ENCODE data around the gene NKX2-3.

The NKX2-3 gene

DNA sequence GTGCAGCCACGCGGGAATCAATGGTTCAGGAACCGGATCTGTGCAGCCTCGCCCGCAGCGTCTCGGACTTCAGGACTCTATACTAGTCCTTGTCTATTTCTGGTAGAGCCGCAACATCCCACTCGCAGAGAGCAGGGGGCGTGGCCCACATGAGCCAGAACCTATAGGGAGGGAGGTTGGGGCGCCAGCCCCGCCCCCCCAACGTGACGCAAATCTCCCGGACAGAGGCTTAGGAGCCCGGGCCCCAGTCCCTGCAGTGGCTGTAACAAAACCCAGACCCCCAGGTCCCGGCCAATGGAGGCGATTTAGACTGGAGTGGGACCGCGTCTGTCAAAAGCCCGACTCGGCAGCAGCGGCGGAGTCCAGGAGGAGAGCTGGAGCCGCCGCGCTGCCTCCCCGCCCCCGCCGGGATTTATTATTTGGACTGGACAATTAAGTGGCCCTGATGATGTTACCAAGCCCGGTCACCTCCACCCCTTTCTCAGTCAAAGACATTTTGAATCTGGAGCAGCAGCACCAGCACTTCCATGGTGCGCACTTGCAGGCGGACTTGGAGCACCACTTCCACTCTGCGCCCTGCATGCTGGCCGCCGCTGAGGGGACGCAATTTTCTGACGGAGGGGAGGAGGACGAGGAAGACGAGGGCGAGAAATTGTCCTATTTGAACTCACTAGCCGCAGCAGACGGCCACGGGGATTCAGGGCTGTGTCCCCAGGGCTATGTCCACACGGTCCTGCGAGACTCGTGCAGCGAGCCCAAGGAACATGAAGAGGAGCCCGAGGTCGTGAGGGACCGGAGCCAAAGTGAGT lies at the start of gene NKX2-3:
Gene NKX2-3 (plus strand): TSS at position 256 of the 809 bp plus-strand sequence. CDS start 190 bp downstream, at position 446.
- no peak for DNase-seq

DNA sequence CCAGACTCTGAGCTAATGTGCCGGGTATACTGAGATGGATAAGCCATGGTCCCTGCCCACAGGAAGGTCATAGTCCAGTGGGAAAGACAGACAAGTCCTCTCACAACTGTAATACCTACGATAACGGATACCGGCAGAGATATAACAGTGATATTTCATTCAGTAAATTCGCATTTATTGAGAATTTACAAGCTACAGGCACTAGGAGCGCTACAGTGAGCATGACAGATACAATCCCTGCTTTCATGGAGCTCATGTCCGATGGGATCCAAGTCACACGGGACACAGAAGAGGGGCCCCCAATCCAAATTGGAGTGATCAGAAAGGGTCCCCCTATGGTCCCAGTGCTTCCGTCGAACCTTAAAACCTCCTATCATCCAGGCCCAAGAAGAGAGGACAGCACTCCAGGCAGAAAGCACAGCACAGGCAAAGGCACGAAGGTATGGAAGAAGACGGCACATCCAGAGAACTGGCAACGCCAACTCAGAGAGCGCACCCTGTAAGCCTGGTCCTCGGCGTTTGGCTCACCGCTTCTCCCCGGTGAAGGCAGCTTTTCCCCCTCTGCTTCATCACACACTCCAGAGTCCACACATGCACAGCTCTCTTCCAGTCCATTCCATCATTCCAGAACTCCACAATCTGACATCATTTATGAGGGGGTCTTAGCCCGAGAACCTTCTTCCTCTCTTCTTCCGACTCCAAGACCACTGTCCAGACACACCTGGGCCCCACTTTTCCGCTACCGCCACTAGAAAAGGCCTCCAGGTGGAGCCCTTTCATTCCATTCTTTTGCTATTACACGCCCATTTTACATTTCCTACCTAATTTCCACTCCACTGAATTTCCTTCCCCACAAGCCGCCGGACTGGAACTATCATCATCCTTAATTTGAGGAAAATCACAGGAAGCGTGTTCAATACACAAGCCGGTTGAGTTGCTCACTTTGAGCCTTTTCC lies 47.8 kb upstream of the NKX2-3 start:
- DNase-seq, result no peak

DNA sequence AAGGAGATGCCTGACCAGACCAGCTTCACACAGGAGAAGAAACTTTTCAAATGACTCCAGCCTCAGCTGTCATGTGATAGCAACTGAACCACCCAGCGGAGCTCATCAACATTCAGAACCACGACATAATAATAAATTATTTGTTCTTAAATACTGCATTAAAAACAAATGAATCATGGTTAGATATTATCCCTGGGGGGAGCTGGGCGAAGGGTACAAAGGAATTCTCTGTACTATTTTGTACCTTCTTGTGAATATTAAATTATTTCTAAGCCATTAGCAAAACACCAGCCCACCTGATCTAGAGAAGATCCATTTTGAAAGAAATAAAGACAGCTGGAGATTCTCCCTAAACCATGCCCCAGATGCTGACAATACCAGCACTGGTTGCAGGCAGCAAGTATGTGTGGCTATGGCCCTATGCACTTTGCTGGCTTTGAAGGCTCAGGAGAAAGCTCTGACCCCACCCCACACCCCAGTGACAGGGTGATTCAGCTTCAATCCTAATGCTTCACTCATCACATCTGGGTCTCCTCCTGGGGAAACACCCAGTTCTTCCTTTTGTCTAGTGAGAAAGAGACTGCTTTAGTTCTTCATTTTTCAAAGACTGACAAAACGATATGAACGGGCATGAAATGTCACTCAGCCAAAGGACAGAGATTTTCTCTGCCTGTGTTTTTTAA lies 45.5 kb upstream of the NKX2-3 start:
- DNase-seq, result no peak

DNA sequence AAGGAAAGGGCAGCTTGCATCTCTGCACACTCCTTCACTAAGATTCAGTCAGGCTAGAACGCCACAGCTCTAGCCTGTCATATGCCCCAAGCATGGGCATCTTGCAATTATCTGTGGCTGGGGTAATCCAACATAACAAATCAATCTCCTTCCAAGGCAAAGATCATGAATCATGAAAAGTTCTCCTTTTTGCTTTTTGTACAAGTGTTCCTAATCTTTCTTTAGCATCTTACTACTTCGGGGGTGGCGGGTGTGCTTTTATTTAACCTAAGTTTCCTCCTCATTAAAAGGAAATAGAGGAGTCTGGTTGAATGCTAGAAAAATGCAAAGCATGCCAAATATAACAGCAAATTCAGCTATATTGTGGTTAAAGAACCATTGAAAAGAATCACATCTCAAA lies 43.5 kb upstream of the NKX2-3 start:
- DNase-seq, result no peak

DNA sequence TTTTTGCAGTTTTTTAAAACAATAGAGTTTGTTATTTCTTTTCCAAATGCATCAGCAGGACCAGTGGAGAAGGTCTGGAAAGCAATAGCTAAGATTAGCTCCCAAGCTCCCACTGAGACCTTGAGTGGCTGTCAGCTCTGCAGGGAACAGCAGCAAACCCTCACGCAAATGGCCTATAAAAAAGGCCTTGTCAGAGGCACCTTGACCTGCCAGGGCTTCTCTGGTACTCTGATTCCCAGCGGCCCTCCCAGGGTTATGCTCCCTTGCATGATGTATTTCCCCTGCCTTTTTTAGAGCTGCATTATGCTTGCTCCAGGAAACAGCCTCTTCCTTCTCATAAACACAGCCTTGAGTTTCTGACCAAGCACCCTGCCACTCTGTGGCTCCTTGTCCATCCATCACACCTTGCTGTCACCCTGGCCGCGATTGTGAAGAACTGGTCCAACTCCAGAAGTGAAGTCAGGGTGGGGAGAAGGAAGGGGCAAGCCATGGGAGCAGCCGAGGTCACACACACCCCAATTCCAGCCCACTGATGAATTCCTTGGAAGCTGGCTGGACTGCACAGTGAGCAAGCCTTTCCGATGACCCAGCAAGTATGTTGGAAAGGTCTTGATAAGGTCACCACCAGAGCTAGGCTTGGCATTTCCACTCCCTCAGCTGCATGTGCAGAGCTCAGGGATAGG lies 35.3 kb upstream of the NKX2-3 start:
- no peak for DNase-seq

DNA sequence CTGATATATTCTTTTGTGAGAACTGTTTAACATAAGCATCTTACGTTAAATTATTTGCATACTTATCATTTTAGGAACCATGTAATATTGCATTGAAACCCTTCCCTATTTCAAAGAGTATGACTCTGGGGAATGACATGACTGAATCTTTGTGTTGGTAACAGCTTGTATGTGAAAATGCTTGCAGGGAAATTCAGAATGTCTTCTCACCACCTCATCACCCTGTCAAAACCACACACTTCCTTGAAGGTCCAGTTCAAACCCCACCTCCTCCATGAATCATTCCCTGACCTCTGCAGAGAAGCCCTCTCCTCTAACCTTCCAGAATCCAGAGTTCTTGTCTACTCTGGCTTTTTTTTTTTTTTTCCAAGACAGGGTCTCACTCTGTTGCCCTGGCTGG lies 26.3 kb upstream of the NKX2-3 start:
- DNase-seq, result no peak

DNA sequence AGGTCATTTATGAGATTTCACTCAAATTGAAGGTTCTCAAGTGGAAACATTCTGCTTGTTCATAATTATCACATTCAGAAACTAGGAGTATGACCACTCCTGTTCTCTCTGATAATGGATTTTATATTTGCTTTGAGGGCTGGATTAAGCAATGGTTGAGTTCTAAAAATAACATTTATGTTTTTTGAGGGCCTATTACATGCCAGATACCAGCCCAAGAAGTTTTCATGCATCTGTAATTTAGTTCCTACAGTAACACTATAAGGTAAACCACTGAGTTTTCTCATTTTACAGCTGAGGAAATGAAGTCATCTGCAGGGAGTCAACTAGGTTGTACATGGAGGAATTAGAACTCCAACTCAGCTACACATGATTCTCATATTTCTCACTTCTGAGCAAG lies 25.5 kb upstream of the NKX2-3 start:
- DNase-seq, result no peak

DNA sequence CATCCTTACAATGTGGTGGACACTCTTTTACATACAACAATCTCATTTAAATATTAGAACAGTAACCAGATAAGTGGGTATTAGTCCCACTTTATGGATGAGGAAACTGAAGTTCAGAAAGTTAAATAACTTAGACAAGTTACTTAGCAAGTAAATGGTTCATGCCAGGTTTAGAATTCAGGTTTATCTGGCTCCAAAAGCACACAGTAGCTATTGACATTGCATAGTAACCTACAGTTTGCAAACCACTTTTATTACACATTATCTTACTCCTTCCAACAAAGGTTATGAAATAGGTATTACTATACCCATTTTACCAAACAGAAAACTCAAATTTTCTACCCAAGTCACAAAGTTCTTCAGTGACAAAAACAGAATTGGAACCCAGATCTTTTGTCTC lies 19.7 kb upstream of the NKX2-3 start:
- no peak for DNase-seq

DNA sequence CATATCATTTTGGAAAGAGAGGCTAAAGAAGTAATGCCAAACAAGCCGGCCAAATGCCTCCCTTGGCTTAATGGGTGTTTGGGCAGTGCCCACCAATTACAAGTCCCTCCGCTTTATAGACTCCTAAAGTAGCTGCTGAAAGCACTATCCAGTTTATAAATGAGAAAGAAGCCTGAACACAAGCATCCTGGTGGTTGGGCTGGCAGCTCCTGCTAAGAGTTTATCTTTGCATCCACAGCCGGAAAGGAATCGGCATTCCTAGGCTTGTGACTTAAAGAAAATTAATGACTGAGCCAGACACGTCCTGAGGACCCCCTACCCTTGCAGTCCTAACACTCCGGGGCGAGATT lies 13.1 kb upstream of the NKX2-3 start:
- DNase-seq, result no peak

DNA sequence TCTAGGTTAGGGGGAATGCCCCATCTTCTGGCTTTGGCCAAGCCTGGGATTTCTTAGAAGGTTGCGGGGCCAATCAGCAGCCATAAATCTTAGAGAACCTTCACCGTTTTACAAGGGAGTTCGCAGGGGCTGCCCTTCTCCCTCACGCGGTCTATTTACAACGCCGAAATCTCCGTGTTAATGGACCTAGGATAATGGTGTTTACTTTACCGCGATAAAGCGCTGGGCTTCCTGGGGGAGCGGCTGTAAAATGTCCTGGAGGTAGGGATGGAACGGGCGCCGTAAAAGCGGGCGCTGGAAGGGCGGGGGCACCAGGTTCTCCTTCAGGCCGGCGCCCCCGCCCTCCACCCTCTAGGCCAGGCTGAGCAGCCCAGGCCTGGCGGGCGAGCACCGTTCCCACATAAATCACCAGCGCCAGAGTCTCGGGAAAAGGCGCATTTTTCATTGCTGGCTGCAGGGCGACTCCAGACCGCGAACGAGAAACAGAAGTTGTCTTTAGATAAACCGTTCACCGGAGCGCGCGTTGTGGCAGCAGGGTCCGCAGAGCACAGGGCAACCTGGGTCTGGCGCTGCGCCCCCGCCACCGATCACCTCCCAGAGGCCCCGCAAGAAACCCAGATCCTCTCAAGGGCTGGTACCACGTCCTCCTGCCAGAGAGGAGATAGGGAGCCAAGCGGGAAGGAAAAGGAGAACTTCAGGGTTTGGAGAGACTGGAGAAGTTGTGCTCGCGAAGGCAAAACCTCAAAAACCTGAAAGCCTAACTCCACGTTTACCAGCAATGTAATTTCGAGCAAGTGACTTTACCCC lies 12.5 kb upstream of the NKX2-3 start:
- no peak for DNase-seq

DNA sequence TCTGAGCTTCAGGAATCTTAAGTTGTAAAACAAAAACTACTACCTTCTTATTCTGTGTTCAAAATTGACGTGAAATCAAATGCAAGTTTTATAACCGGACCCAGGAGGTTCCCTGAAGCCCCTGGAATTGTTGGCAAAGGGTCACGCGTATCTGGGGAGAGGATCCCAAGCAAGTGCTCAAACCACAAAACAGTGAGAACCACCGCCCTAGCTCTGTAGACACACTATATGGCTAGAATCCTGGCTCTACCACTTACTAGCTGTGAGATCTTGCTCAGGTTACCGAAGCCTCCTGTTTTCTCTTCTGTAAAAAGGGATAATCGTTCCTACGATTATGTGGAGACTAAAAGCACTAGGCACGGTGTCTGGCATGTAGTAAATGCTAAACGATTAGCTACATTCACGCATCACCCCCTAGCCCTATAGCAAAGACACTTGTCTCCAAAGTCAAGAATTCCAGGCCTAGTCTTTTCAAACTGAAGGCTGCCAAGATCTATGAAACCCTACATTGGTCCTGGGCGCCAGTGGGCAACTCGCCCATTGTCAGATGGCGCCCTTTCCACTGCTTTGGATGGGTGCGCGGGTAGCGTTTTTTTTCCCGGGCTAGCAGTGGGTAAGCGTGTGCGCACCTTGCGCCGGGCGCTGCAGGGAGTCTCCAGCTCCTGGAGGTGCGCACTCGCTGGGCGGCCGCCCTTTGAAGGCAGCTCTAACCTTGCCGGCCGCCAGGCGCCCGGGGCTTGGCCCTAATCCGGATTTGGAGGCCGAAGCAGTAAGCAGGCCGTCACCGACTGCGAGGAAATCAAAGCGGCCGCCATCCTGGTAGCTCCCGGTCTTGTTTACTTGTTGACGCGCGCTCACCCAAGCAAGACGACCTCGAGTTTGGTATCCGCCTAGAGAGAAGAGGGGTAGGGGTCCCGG lies 11.6 kb upstream of the NKX2-3 start:
- DNase-seq, result no peak

DNA sequence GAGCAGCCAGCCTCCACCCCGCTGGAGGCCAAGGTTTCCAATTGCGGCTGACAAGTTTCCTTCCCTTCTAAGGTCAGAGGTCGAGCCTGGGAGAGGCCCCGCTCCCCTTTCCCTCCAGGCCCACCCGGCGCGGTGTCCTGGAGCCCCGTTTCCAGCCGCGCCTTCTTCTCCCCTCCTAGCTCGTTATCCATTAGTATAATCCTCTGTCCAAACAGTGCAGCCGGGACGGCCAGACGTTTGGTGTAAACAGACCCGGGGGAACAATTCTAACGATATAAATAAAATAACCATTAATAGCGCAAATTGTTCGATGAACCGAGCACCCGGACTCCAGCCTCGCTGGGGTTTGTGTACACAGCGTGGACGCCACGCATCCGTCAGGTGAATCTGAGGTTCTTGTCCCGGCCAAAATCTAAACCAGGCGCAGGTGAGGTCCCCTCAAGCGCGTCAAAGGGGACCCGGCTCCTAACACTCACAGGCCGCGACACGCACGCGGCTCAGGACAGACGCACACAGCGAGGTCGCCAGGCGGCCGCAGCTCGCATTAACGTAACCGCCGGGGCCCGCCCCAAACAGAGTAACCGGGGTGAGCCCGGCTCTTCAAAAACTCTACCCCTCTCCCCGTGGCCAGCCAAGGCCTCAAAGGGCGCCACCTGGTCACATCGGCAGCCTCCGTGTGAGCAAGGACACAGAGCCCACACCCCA lies 10.8 kb upstream of the NKX2-3 start:
- no peak for DNase-seq

DNA sequence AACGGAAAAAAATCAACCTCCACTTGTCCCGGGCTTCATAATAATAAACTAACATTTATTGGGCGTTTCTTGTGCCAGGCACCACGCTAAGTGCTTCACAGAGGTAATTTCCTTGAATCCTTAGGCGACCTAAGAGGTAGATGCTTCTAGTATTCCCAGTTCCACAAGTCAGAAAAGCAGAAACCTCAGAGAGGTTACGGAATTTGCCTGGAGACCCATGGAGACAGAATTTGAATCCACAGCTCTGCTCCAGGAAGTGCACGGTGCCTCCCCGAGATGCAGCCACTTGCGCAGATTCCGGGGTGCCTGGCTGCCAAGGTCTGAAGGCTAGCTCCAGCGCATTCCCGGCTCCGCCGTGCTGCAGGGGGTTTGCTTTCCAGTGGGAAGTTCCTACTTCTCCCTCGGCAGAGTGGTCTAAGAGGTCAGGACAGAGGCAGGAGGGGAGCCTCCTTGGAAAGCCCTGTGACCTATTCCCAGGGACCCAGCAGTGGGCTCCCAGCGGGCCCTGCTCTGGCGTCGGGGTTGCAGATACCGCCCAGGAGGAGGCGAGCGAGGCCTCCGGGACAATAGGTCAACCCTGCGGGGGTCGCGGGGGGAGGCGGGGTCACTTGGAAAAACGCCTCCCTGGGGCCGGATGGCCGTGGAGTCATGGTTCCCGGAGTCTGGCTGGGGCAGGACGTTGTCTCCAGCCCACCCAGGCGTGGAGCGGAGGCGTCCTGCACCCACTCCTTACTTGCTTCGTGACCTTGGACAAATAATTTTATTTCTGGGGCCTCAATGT lies 10.1 kb upstream of the NKX2-3 start:
- no peak for DNase-seq

DNA sequence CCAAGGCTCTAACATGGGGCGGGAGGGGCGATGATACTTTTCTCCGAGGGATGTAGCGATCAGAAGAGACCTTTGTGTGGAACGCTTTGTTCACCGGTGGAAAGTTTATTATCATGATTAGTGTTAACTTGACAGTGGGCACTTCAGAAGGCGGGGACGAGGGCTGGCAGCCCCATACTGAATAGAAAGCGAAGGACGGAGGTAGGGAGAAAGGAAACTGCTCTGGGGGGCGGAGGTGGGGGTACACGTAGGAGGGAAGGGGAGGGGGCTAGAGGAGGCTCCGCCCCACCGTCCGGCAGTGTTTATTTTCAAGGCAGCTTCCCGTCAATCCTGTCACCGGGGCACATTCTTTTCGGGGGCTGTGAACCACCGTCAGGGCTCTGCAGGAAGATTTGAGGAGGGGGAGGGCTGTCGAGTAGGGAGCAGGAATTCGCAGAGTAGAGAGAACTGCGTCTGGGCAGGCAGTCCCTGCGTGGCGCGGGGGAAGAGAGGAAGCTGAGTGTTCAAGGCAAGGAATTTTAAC lies 9.4 kb upstream of the NKX2-3 start:
- no peak for DNase-seq

DNA sequence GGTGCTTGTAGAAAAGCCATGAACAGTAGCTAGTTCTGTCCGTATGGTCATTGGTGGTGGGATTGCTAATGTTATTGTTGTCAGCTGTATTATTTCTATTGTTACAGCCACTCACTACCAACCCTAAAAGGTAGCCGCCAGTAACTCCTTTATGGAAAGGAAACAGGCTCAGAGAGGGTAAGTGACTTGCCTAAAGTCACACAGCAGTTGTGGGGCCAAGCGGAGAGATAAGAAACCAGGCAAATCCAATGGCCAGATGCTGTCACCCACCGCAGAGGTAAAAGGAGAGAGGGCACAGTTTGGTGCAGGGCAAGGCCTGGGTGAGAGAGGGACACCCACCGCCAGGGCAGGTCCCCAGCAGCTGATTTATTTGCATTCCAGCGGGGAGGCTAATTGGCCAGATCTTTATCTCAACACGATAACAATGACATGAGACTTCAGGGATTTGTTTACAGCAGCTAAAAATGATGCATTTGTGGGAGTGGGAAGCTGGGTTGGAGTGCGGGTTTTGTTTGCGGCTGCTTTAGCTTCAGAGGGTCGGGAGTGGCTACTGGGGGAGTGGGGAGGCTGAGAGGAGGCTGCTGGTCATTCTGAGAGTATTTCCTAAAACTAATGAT lies 8.6 kb upstream of the NKX2-3 start:
- DNase-seq, result no peak

DNA sequence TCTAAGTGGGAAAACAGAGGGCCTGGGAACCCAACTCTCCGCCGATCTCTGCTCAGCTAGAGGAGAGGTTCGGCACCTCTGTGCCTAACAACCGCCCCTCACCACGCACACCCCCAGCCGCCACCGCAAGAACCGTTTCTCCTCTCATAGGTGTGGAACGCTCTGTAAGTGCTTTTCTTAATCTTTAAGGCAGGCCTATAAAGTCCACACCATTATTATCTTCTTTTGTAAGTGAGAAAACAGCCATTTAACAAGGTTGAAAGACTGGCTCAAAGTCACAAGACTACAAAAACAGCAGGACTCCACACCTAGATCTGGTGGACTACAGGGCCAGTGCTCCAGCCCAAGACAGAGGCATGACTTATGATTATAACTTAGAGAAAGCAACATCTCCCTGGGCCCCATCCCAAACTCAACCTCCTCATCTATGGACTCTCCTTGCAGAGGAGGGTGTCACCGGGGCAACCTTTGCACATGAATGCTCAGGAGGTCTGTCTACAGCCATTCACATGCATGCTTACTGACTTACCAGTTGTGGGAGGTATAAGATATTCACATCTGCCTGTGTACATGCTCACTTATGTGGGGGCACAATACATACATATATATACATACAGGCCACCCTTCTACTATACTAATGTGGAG lies 7.9 kb upstream of the NKX2-3 start:
- DNase-seq, result no peak

DNA sequence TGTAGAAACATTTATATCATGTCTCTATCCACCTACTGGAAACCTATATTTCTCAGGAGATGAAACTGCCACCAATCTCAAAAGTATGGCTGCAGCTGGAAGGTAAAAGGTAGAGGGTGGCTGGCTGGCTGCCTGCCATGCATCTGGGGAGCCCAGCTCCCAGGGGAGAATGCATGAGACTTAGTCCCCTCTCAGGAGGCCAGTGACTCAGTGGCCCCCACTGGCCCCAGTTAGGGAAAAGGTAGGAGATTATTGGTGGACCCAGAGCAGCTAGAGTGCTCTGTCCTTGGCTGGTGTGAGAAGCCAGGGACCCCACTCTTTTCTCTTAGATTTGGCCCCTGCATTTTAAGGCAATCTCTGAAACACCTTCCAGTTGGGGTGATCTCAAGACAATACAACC lies 6.8 kb upstream of the NKX2-3 start:
- DNase-seq, result no peak

DNA sequence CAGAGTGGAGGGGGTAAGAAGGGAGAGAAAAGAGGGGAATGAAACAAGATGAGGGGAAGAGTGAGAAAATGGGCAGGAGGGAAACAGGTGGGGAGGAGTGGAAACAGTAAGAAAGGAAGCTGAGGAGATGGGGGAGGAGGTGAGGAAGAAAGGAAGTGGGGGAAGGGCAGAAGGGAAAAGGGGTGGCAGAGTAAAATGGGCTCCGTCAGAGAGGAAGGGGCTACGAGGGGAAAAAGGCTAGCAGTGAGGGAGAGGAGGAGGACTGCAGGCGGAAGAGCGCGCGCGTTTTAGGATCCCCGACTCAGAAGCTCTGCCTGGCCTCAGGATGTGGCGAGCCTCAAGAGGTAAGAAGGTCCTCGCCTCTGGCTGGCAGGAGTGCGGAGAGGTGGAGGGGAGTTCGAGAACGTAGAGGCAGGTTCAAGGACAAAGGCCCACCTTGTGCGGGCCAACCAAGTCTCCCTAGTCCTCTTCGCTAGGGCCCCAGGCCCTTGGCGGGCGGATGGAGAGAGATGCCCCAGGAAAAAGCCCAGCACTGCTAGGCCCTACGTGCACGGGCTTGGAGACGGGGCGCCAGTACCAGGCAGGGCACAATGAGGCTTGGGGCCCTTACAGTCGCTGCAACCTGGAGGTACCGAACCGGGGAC lies 5.8 kb upstream of the NKX2-3 start:
- no peak for DNase-seq
